ENCODE results near the gene PSEN1. TPM values are rescaled to one million over a fixed set of nuclear protein-coding genes. Genes with fewer than 3 reads are reported as not detected.

PSEN1 gene
- total RNA-seq, 1 donor: 79.6 TPM

GRCh38 chr14:73217411-73217810, 81.1 kb downstream of the PSEN1 start:
- no peak overlapping the region for H3K27ac ChIP-seq (ENCODE audit: low read depth, low read length)
- no peaks in the 10 kb centered on the region for H4K20me1 ChIP-seq (ENCODE audit: insufficient read depth, low read length)
- no peak overlapping the region for H3K4me3 ChIP-seq (ENCODE audit: insufficient read depth, low read length)
- H3K4me1 ChIP-seq (ENCODE audit: insufficient read depth, low read length): peaks cover 3% of the 10 kb centered on the region
- no peak for TF ChIP-seq CTCF (IDR thresholded peaks at IDR 0.05; ENCODE audit: extremely low read depth, low read depth, low read length)
- DNase-seq (ENCODE audit: insufficient read length, low spot score, missing footprints): no peak
- H2AFZ ChIP-seq (ENCODE audit: low read length): no peak overlapping the region
- H3K79me2 ChIP-seq (ENCODE audit: insufficient read depth, low read length): no peaks in the 10 kb centered on the region
- H3K36me3 ChIP-seq (ENCODE audit: insufficient read depth, low read length): peaks cover 52% of the 10 kb centered on the region
- no peaks in the 10 kb centered on the region for H3K27me3 ChIP-seq (ENCODE audit: insufficient read depth, low read length)
- no peak overlapping the region for H3K4me2 ChIP-seq (ENCODE audit: insufficient read depth, low read length)
- H3K9me3 ChIP-seq (ENCODE audit: low read depth, low read length): no peaks in the 10 kb centered on the region

GRCh38 chr14:73220061-73220460, 83.8 kb downstream of the PSEN1 start:
- no peaks in the 10 kb centered on the region for H3K79me2 ChIP-seq (ENCODE audit: insufficient read depth, low read length)
- peaks cover 3% of the 10 kb centered on the region for H3K4me1 ChIP-seq (ENCODE audit: insufficient read depth, low read length)
- no peak for TF ChIP-seq CTCF (IDR thresholded peaks at IDR 0.05; ENCODE audit: extremely low read depth, low read depth, low read length)
- no peak for DNase-seq (ENCODE audit: insufficient read length, low spot score, missing footprints)
- H3K27me3 ChIP-seq (ENCODE audit: insufficient read depth, low read length): no peaks in the 10 kb centered on the region
- H3K4me3 ChIP-seq (ENCODE audit: insufficient read depth, low read length): no peak overlapping the region
- H3K9me3 ChIP-seq (ENCODE audit: low read depth, low read length): no peaks in the 10 kb centered on the region
- H3K4me2 ChIP-seq (ENCODE audit: insufficient read depth, low read length): no peak overlapping the region
- H4K20me1 ChIP-seq (ENCODE audit: insufficient read depth, low read length): no peaks in the 10 kb centered on the region
- H3K27ac ChIP-seq (ENCODE audit: low read depth, low read length): no peak overlapping the region
- no peak overlapping the region for H2AFZ ChIP-seq (ENCODE audit: low read length)
- peaks cover 40% of the 10 kb centered on the region for H3K36me3 ChIP-seq (ENCODE audit: insufficient read depth, low read length)

GRCh38 chr14:73220634-73221033, 84.3 kb downstream of the PSEN1 start:
- no peaks in the 10 kb centered on the region for H3K9me3 ChIP-seq (ENCODE audit: low read depth, low read length)
- H2AFZ ChIP-seq (ENCODE audit: low read length): no peak overlapping the region
- no peaks in the 10 kb centered on the region for H3K79me2 ChIP-seq (ENCODE audit: insufficient read depth, low read length)
- H3K27ac ChIP-seq (ENCODE audit: low read depth, low read length): no peak overlapping the region
- no peak for TF ChIP-seq CTCF (IDR thresholded peaks at IDR 0.05; ENCODE audit: extremely low read depth, low read depth, low read length)
- peaks cover 39% of the 10 kb centered on the region for H3K36me3 ChIP-seq (ENCODE audit: insufficient read depth, low read length)
- no peaks in the 10 kb centered on the region for H3K27me3 ChIP-seq (ENCODE audit: insufficient read depth, low read length)
- no peak overlapping the region for H3K4me2 ChIP-seq (ENCODE audit: insufficient read depth, low read length)
- no peak for DNase-seq (ENCODE audit: insufficient read length, low spot score, missing footprints)
- H4K20me1 ChIP-seq (ENCODE audit: insufficient read depth, low read length): no peaks in the 10 kb centered on the region
- no peak overlapping the region for H3K4me3 ChIP-seq (ENCODE audit: insufficient read depth, low read length)
- peaks cover 3% of the 10 kb centered on the region for H3K4me1 ChIP-seq (ENCODE audit: insufficient read depth, low read length)

- Histone ChIP-seq H4K20me1 (ENCODE audit: insufficient read depth, low read length) (no peaks in the 10 kb centered on the region), H3K4me1 (ENCODE audit: insufficient read depth, low read length) (peaks cover 3% of the 10 kb centered on the region), H3K36me3 (ENCODE audit: insufficient read depth, low read length) (peaks cover 35% of the 10 kb centered on the region), H3K9me3 (ENCODE audit: low read depth, low read length) (no peaks in the 10 kb centered on the region), H2AFZ (ENCODE audit: low read length) (no peak overlapping the region), H3K4me3 (ENCODE audit: insufficient read depth, low read length) (no peak overlapping the region), H3K27me3 (ENCODE audit: insufficient read depth, low read length) (no peaks in the 10 kb centered on the region), H3K79me2 (ENCODE audit: insufficient read depth, low read length) (no peaks in the 10 kb centered on the region), H3K4me2 (ENCODE audit: insufficient read depth, low read length) (no peak overlapping the region), H3K27ac (ENCODE audit: low read depth, low read length) (no peak overlapping the region)
- TF ChIP-seq CTCF (IDR thresholded peaks at IDR 0.05; ENCODE audit: extremely low read depth, low read depth, low read length): no peak
- no peak for DNase-seq (ENCODE audit: insufficient read length, low spot score, missing footprints)
Observed at GRCh38 chr14:73221945-73222344, 85.6 kb downstream of the PSEN1 start.

Measured in osteoblast (primary cell).